HG02852 (cell line): ENCODE results near the gene SIX3.

ENCODE experiments used
- ATAC-seq: cut with Tn5 transposase; IDR thresholded peaks from one replicate; pipeline ENCODE4 v1.9.1; 2021; ENCODE audit warnings: mild to moderate bottlenecking, moderate library complexity; ENCODE audit not compliant: unreplicated experiment

Gene SIX3

GRCh38 chr2:44941551-44942234, at the start of gene SIX3:
SIX3 (plus strand) TSS chr2:44941702; CDS start chr2:44942105, 403 bp downstream.
- peak; percentile 72 for ATAC-seq

GRCh38 chr2:44894058-44894457, 47.4 kb upstream of the SIX3 start:
- ATAC-seq: peak; percentile 55

GRCh38 chr2:44895061-44895460, 46.4 kb upstream of the SIX3 start:
- no peak for ATAC-seq

GRCh38 chr2:44897406-44897805, 44.1 kb upstream of the SIX3 start:
- no peak for ATAC-seq

- ATAC-seq: no peak
These were observed 39.0 kb upstream of the SIX3 start for GRCh38 chr2:44902217-44903137.

- ATAC-seq: no peak
These were observed 36.9 kb upstream of the SIX3 start for GRCh38 chr2:44904578-44904977.

- no peak for ATAC-seq
These were observed 34.5 kb upstream of the SIX3 start for GRCh38 chr2:44906972-44907371.

GRCh38 chr2:44909831-44910230, 31.7 kb upstream of the SIX3 start:
- no peak for ATAC-seq

- no peak for ATAC-seq
These were observed 28.8 kb upstream of the SIX3 start for GRCh38 chr2:44912660-44913059.

- ATAC-seq: no peak
These were observed 25.2 kb upstream of the SIX3 start for GRCh38 chr2:44916291-44916690.

GRCh38 chr2:44918095-44918775, 23.3 kb upstream of the SIX3 start:
- no peak for ATAC-seq

GRCh38 chr2:44920751-44921150, 20.8 kb upstream of the SIX3 start:
- ATAC-seq: no peak

GRCh38 chr2:44922776-44923175, 18.7 kb upstream of the SIX3 start:
- ATAC-seq: no peak

- ATAC-seq: no peak
These were observed 15.9 kb upstream of the SIX3 start for GRCh38 chr2:44925561-44926136.

- no peak for ATAC-seq
These were observed 14.5 kb upstream of the SIX3 start for GRCh38 chr2:44926957-44927356.

- ATAC-seq: no peak
These were observed 13.5 kb upstream of the SIX3 start for GRCh38 chr2:44927985-44928482.

- ATAC-seq: no peak
These were observed 12.9 kb upstream of the SIX3 start for GRCh38 chr2:44928483-44929158.

GRCh38 chr2:44929159-44929734, 12.3 kb upstream of the SIX3 start:
- ATAC-seq: no peak

GRCh38 chr2:44929735-44930273, 11.7 kb upstream of the SIX3 start:
- ATAC-seq: no peak
